ENCODE results near the gene EHF.

The EHF gene

GRCh38 chr11:34609187-34609751 lies 11.6 kb upstream of the EHF start:
- H3K36me3 Mint-ChIP-seq: no peaks in the 10 kb centered on the region
- H3K27me3 Mint-ChIP-seq: peaks cover 6% of the 10 kb centered on the region
- H3K9me3 Mint-ChIP-seq (ENCODE audit: low read depth): no peaks in the 10 kb centered on the region
- peaks cover 6% of the 10 kb centered on the region for H3K4me1 Mint-ChIP-seq (ENCODE audit: low read depth)
- H3K4me3 Mint-ChIP-seq: no peak overlapping the region
- H3K27ac Mint-ChIP-seq: no peak overlapping the region

GRCh38 chr11:34609850-34610249 lies 11.0 kb upstream of the EHF start:
- Mint-ChIP-seq H3K27ac (no peak overlapping the region), H3K4me1 (ENCODE audit: low read depth) (peaks cover 8% of the 10 kb centered on the region), H3K27me3 (peaks cover 7% of the 10 kb centered on the region), H3K4me3 (no peak overlapping the region), H3K9me3 (ENCODE audit: low read depth) (no peaks in the 10 kb centered on the region), H3K36me3 (no peaks in the 10 kb centered on the region)

- Mint-ChIP-seq H3K4me3 (no peak overlapping the region), H3K27ac (no peak overlapping the region), H3K9me3 (ENCODE audit: low read depth) (no peaks in the 10 kb centered on the region), H3K4me1 (ENCODE audit: low read depth) (peaks cover 8% of the 10 kb centered on the region), H3K27me3 (peaks cover 7% of the 10 kb centered on the region), H3K36me3 (no peaks in the 10 kb centered on the region)
Measured at GRCh38 chr11:34610324-34611041, 10.4 kb upstream of the EHF start.

- Mint-ChIP-seq H3K4me3 (no peak overlapping the region), H3K36me3 (no peaks in the 10 kb centered on the region), H3K4me1 (ENCODE audit: low read depth) (peaks cover 8% of the 10 kb centered on the region), H3K9me3 (ENCODE audit: low read depth) (no peaks in the 10 kb centered on the region), H3K27me3 (peaks cover 12% of the 10 kb centered on the region), H3K27ac (no peak overlapping the region)
Measured at GRCh38 chr11:34613015-34613414, 7.9 kb upstream of the EHF start.

GRCh38 chr11:34613552-34614056 lies 7.3 kb upstream of the EHF start:
- H3K9me3 Mint-ChIP-seq (ENCODE audit: low read depth): no peaks in the 10 kb centered on the region
- H3K4me1 Mint-ChIP-seq (ENCODE audit: low read depth): peaks cover 8% of the 10 kb centered on the region
- H3K36me3 Mint-ChIP-seq: no peaks in the 10 kb centered on the region
- H3K27ac Mint-ChIP-seq: no peak overlapping the region
- peaks cover 17% of the 10 kb centered on the region for H3K27me3 Mint-ChIP-seq
- no peak overlapping the region for H3K4me3 Mint-ChIP-seq

GRCh38 chr11:34614344-34615104 lies 6.4 kb upstream of the EHF start:
- Mint-ChIP-seq H3K36me3 (no peaks in the 10 kb centered on the region), H3K4me1 (ENCODE audit: low read depth) (peaks cover 8% of the 10 kb centered on the region), H3K4me3 (no peak overlapping the region), H3K27me3 (peaks cover 17% of the 10 kb centered on the region), H3K27ac (no peak overlapping the region), H3K9me3 (ENCODE audit: low read depth) (no peaks in the 10 kb centered on the region)

GRCh38 chr11:34616086-34616485 lies 4.8 kb upstream of the EHF start:
- peaks cover 8% of the 10 kb centered on the region for H3K4me1 Mint-ChIP-seq (ENCODE audit: low read depth)
- H3K9me3 Mint-ChIP-seq (ENCODE audit: low read depth): no peaks in the 10 kb centered on the region
- H3K36me3 Mint-ChIP-seq: no peaks in the 10 kb centered on the region
- H3K27me3 Mint-ChIP-seq: peaks cover 17% of the 10 kb centered on the region
- no peak overlapping the region for H3K27ac Mint-ChIP-seq
- H3K4me3 Mint-ChIP-seq: no peak overlapping the region

- Mint-ChIP-seq H3K27ac (no peak overlapping the region), H3K4me1 (ENCODE audit: low read depth) (peaks cover 8% of the 10 kb centered on the region), H3K27me3 (peaks cover 15% of the 10 kb centered on the region), H3K36me3 (no peaks in the 10 kb centered on the region), H3K4me3 (no peak overlapping the region), H3K9me3 (ENCODE audit: low read depth) (no peaks in the 10 kb centered on the region)
Measured at GRCh38 chr11:34616830-34617504, 3.9 kb upstream of the EHF start.

GRCh38 chr11:34618406-34618805 lies 2.5 kb upstream of the EHF start:
- Mint-ChIP-seq H3K9me3 (ENCODE audit: low read depth) (no peaks in the 10 kb centered on the region), H3K4me3 (no peak overlapping the region), H3K27me3 (peaks cover 15% of the 10 kb centered on the region), H3K27ac (no peak overlapping the region), H3K4me1 (ENCODE audit: low read depth) (peaks cover 5% of the 10 kb centered on the region), H3K36me3 (no peaks in the 10 kb centered on the region)

- Mint-ChIP-seq H3K9me3 (ENCODE audit: low read depth) (no peaks in the 10 kb centered on the region), H3K4me3 (no peak overlapping the region), H3K27ac (no peak overlapping the region), H3K4me1 (ENCODE audit: low read depth) (peaks cover 2% of the 10 kb centered on the region), H3K36me3 (no peaks in the 10 kb centered on the region), H3K27me3 (peaks cover 17% of the 10 kb centered on the region)
Measured at GRCh38 chr11:34619062-34619516, 1.8 kb upstream of the EHF start.

GRCh38 chr11:34620202-34620601 lies 691 bp upstream of the EHF start:
- H3K27ac Mint-ChIP-seq: no peak overlapping the region
- peaks cover 15% of the 10 kb centered on the region for H3K27me3 Mint-ChIP-seq
- H3K4me1 Mint-ChIP-seq (ENCODE audit: low read depth): no peaks in the 10 kb centered on the region
- no peaks in the 10 kb centered on the region for H3K36me3 Mint-ChIP-seq
- H3K4me3 Mint-ChIP-seq: no peak overlapping the region
- H3K9me3 Mint-ChIP-seq (ENCODE audit: low read depth): no peaks in the 10 kb centered on the region

- H3K9me3 Mint-ChIP-seq (ENCODE audit: low read depth): no peaks in the 10 kb centered on the region
- no peaks in the 10 kb centered on the region for H3K4me1 Mint-ChIP-seq (ENCODE audit: low read depth)
- peaks cover 13% of the 10 kb centered on the region for H3K27me3 Mint-ChIP-seq
- H3K4me3 Mint-ChIP-seq: no peak overlapping the region
- H3K36me3 Mint-ChIP-seq: no peaks in the 10 kb centered on the region
- no peak overlapping the region for H3K27ac Mint-ChIP-seq
Measured at GRCh38 chr11:34621876-34622275, 983 bp downstream of the EHF start.

GRCh38 chr11:34623463-34623862 lies 2.6 kb downstream of the EHF start:
- peaks cover 7% of the 10 kb centered on the region for H3K27me3 Mint-ChIP-seq
- no peak overlapping the region for H3K4me3 Mint-ChIP-seq
- H3K4me1 Mint-ChIP-seq (ENCODE audit: low read depth): no peaks in the 10 kb centered on the region
- H3K27ac Mint-ChIP-seq: no peak overlapping the region
- H3K36me3 Mint-ChIP-seq: no peaks in the 10 kb centered on the region
- H3K9me3 Mint-ChIP-seq (ENCODE audit: low read depth): no peaks in the 10 kb centered on the region

- H3K27me3 Mint-ChIP-seq: peaks cover 6% of the 10 kb centered on the region
- H3K9me3 Mint-ChIP-seq (ENCODE audit: low read depth): no peaks in the 10 kb centered on the region
- H3K27ac Mint-ChIP-seq: no peak overlapping the region
- H3K4me3 Mint-ChIP-seq: no peak overlapping the region
- no peaks in the 10 kb centered on the region for H3K4me1 Mint-ChIP-seq (ENCODE audit: low read depth)
- H3K36me3 Mint-ChIP-seq: no peaks in the 10 kb centered on the region
Measured at GRCh38 chr11:34624069-34624468, 3.2 kb downstream of the EHF start.

GRCh38 chr11:34625576-34625975 lies 4.7 kb downstream of the EHF start:
- Mint-ChIP-seq H3K4me3 (no peak overlapping the region), H3K4me1 (ENCODE audit: low read depth) (no peaks in the 10 kb centered on the region), H3K27me3 (peaks cover 8% of the 10 kb centered on the region), H3K36me3 (no peaks in the 10 kb centered on the region), H3K9me3 (ENCODE audit: low read depth) (no peaks in the 10 kb centered on the region), H3K27ac (no peak overlapping the region)
